Thyroid gland (tissue), 4 donors: Measurements from ENCODE around the gene PIAS4. TPM values are rescaled to one million over a fixed set of nuclear protein-coding genes. Genes with fewer than 3 reads are reported as not detected.

Source experiments
- DNase-seq, 2 donors: peaks; one replicate each; pipeline ENCODE4 v3.0.0-alpha.2; 2019
- H3K27ac ChIP-seq, 3 donors: fragments of 200-600 bp; sonication (generic); 1 replicate in 2 of 3; 2 replicates in 1 of 3; pipeline ENCODE4 v1.5.1; 2016 to 2019; ENCODE audit warnings: mild to moderate bottlenecking in 1 of 3, moderate library complexity in 1 of 3
- H3K27me3 ChIP-seq: fragments of 200-600 bp; sonication (generic); one replicate; pipeline ENCODE4 v1.5.1; 2019
- H3K36me3 ChIP-seq, 2 donors: fragments of 200-600 bp; sonication (generic); one replicate each; pipeline ENCODE4 v1.5.1; 2016 to 2019
- H3K4me1 ChIP-seq, 2 donors: fragments of 200-600 bp; sonication (generic); one replicate each; pipeline ENCODE4 v1.5.1; 2017 to 2019
- H3K4me3 ChIP-seq, 3 donors: fragments of 200-600 bp; sonication (generic); replicated peaks in 1 of 3; 1 replicate in 2 of 3; 2 replicates in 1 of 3; pipeline ENCODE4 v1.5.1; 2016; ENCODE audit warnings: mild to moderate bottlenecking in 1 of 3
- H3K9me3 ChIP-seq: fragments of 200-600 bp; sonication (generic); one replicate; pipeline ENCODE4 v1.5.1; 2017
- CTCF ChIP-seq, 6 experiments: fragments of 200-600 bp in 3 of 6; fragments of 450-650 bp in 3 of 6; sonication (generic) in 3 of 6; IDR thresholded peaks; one replicate each; pipeline ENCODE4 v1.5.1; 2016 to 2019; ENCODE audit warnings: antibody characterized with exemption in 6 of 6, mild to moderate bottlenecking in 2 of 6, inconsistent platforms in 1 of 6, moderate library complexity in 1 of 6
- POLR2A ChIP-seq, 2 donors: fragments of 450-650 bp; IDR thresholded peaks; one replicate each; pipeline ENCODE4 v1.6.1; 2017; ENCODE audit warnings: antibody characterized with exemption in 2 of 2, mild to moderate bottlenecking in 2 of 2, moderate library complexity in 1 of 2
- WGBS, 2 donors: methylation state at CpG; one replicate each; pipeline ENCODE4 v1.1.5; 2017; 5-methylcytosine and 5-hydroxymethylcytosine counted together
- intact Hi-C: fragments of 100-400 bp; cut with DNase I; formaldehyde crosslinking; loops from one replicate; pipeline ENCODE4 v1.15.1; 2023
- total RNA-seq, 4 donors: library from RNA; depleted of rRNA; stranded (reverse); fragments of >200 nt; gene quantifications; one replicate each; pipeline ENCODE4 v1.2.3, GENCODE V29; 2016

PIAS4 gene
- 10 to 100 TPM; 14.7 to 32.3 (median 16.0) TPM for total RNA-seq

- Histone ChIP-seq H3K9me3 (no peaks in the 10 kb centered on the region), H3K4me3 (peak within 1 kb of the TSS; percentile 63 to 98 (median 81)), H3K4me1 (peaks cover 13 to 25% of the 10 kb centered on the region in 2 donors), H3K36me3 (no peaks in the 10 kb centered on the region), H3K27me3 (no peaks in the 10 kb centered on the region), H3K27ac (peak within 1 kb of the TSS; percentile 78 to 84 (median 79))
- peak; percentile 96 to 97 for DNase-seq
- WGBS, 2 donors = 0% methylated on average over 6 to 21 of the region's 91 CpGs
- intact Hi-C loops = loop anchor here (10.0 kb wide), 1 partner anchor 118 kb away; the partner anchor contains the start of gene MAP2K2
- TF ChIP-seq CTCF (IDR thresholded peaks at IDR 0.05) (peak in 2 of 6 experiments; percentile 6 to 23), POLR2A (IDR thresholded peaks at IDR 0.05) (peak in 1 of 2 donors; percentile 59)
Measured at GRCh38 chr19:4007021-4007835, at the start of gene PIAS4. TSS of gene PIAS4 (plus strand) at chr19:4007736. CDS start at chr19:4007761, 25 bp downstream.

- no peak overlapping the region for H3K27ac ChIP-seq
- H3K36me3 ChIP-seq = peaks cover 55 to 60% of the 10 kb centered on the region in 2 donors
- 97% methylated on average over 49 to 60 of the region's 86 CpGs for WGBS, 2 donors
Measured at GRCh38 chr19:3958836-3959765, 48.4 kb upstream of the PIAS4 start.

DNA sequence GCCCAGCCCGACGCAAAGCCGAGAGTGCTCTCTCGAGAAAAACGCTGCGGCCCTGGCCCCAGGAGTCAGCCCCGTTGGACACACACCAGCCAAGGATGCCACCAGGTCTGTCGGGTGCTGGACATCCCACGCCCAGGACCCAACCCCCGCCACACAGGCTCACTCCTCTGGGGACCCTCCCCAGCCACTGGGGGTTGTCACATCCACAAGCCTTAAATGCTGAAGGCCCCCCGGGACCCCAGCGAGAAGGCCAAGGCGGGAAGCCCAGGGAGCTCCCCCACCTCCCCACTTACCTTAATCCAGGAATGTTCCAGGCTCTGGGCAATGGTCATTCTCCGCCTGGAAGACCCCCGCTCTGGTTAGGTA is 47.8 kb upstream of the PIAS4 start:
- WGBS, 2 donors = 93 to 97% methylated on average over 2 to 5 of the region's 15 CpGs
- Histone ChIP-seq H3K4me3 (no peak overlapping the region), H3K9me3 (no peaks in the 10 kb centered on the region), H3K4me1 (no peaks in the 10 kb centered on the region), H3K27ac (no peak overlapping the region), H3K36me3 (peaks cover 62 to 67% of the 10 kb centered on the region in 2 donors), H3K27me3 (no peaks in the 10 kb centered on the region)
- TF ChIP-seq CTCF (IDR thresholded peaks at IDR 0.05) = no peak
- no peak for TF ChIP-seq POLR2A (IDR thresholded peaks at IDR 0.05)
- intact Hi-C loops = no loop called here
- no peak for DNase-seq

More at GRCh38 chr19:3958836-3959765, 48.4 kb upstream of the PIAS4 start:
- H3K4me1 ChIP-seq = no peaks in the 10 kb centered on the region
- intact Hi-C loops = no loop called here
- H3K9me3 ChIP-seq = no peaks in the 10 kb centered on the region
- no peak for TF ChIP-seq POLR2A (IDR thresholded peaks at IDR 0.05)
- no peak for TF ChIP-seq CTCF (IDR thresholded peaks at IDR 0.05)
- DNase-seq = no peak
- H3K4me3 ChIP-seq = no peak overlapping the region
- no peaks in the 10 kb centered on the region for H3K27me3 ChIP-seq

DNA sequence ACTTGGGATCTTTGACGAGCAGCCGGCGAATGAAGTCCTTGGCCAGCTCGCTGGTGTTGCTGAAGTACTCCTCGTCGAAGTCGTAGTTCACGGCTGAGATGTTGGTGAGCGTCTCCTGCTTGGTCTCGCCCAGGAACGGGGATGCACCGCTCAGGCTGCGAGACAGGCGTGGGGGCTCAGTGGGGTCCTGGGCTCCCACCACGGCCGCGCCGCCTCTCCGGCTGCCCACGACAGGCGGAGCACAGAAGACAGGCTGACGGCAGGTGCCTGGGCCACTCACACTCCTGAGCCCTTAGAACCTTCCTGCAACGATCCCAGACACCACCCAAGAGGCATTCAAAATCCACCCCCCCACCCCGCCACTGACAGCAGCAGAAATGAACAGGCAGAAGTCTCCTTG is 46.5 kb upstream of the PIAS4 start:
- DNase-seq = no peak
- WGBS, 2 donors = 90 to 97% methylated on average over 4 to 23 of the region's 24 CpGs
- Histone ChIP-seq H3K36me3 (peaks cover 70 to 72% of the 10 kb centered on the region in 2 donors), H3K4me3 (no peak overlapping the region), H3K9me3 (no peaks in the 10 kb centered on the region), H3K4me1 (no peaks in the 10 kb centered on the region), H3K27me3 (no peaks in the 10 kb centered on the region), H3K27ac (no peak overlapping the region)
- intact Hi-C loops = no loop called here
- TF ChIP-seq POLR2A (IDR thresholded peaks at IDR 0.05) (no peak), CTCF (IDR thresholded peaks at IDR 0.05) (no peak)
